WI38 (cell line): ENCODE data around the gene MTA3.
"Not testable (repeated sequence)": the region's sequence is repeated elsewhere in the genome, so short reads cannot be mapped to it uniquely, and the experiment has no call there.

Experiments used
- H3K4me3 ChIP-seq: 2 replicates; pipeline ENCODE4 v1.5.1; 2011; ENCODE audit warnings: low read depth, mild to moderate bottlenecking, control low read depth, low read length
- CTCF ChIP-seq: IDR thresholded peaks from 2 replicates; pipeline ENCODE4 v1.5.1; 2012; ENCODE audit warnings: low read depth, mild to moderate bottlenecking, control low read depth, low read length

The MTA3 gene

GRCh38 chr2:42636934-42637333, 68.5 kb downstream of the MTA3 start:
- TF ChIP-seq CTCF: no peak

GRCh38 chr2:42638080-42638784, 69.8 kb downstream of the MTA3 start:
- H3K4me3 ChIP-seq: no peak overlapping the region
- no peak for TF ChIP-seq CTCF

More at GRCh38 chr2:42636934-42637333, 68.5 kb downstream of the MTA3 start:
- no peak overlapping the region for H3K4me3 ChIP-seq

GRCh38 chr2:42639340-42640077, 71.1 kb downstream of the MTA3 start:
- TF ChIP-seq CTCF: no peak
- H3K4me3 ChIP-seq: no peak overlapping the region

GRCh38 chr2:42640261-42640660, 71.8 kb downstream of the MTA3 start:
- TF ChIP-seq CTCF: no peak
- no peak overlapping the region for H3K4me3 ChIP-seq

GRCh38 chr2:42642371-42642770, 73.9 kb downstream of the MTA3 start:
- H3K4me3 ChIP-seq: not testable (repeated sequence)

- H3K4me3 ChIP-seq: no peak overlapping the region
- no peak for TF ChIP-seq CTCF
Observed at GRCh38 chr2:42645551-42645950, 77.1 kb downstream of the MTA3 start.

- TF ChIP-seq CTCF: no peak
- no peak overlapping the region for H3K4me3 ChIP-seq
Observed at GRCh38 chr2:42648796-42649195, 80.4 kb downstream of the MTA3 start.

GRCh38 chr2:42651057-42651456, 82.6 kb downstream of the MTA3 start:
- TF ChIP-seq CTCF: no peak
- no peak overlapping the region for H3K4me3 ChIP-seq
